ENCODE measurements around the gene ZNF213.

DNA sequence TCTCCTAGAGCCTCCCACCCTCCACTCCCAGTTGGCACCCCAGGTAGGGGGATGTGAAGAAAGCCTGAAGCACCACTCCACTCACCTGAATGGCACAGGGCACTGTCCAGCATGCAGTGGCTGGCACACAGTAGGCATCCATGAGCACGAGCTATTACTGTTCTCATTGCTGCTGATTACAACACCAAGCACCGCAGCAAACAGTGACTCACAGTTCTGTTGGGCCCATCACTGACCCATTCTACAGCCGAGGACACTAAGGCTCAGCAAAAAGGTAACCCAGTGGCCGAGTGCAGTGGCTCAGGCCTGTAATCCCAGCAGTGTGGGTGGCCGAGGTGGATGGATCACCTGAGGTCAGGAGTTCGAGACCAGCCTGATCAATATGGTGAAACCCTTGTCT lies 38.5 kb upstream of the ZNF213 start:
- TF ChIP-seq, protein P1, sequence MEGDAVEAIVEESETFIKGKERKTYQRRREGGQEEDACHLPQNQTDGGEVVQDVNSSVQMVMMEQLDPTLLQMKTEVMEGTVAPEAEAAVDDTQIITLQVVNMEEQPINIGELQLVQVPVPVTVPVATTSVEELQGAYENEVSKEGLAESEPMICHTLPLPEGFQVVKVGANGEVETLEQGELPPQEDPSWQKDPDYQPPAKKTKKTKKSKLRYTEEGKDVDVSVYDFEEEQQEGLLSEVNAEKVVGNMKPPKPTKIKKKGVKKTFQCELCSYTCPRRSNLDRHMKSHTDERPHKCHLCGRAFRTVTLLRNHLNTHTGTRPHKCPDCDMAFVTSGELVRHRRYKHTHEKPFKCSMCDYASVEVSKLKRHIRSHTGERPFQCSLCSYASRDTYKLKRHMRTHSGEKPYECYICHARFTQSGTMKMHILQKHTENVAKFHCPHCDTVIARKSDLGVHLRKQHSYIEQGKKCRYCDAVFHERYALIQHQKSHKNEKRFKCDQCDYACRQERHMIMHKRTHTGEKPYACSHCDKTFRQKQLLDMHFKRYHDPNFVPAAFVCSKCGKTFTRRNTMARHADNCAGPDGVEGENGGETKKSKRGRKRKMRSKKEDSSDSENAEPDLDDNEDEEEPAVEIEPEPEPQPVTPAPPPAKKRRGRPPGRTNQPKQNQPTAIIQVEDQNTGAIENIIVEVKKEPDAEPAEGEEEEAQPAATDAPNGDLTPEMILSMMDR (IDR thresholded peaks at IDR 0.05; ENCODE audit: poor library complexity, severe bottlenecking): no peak
- no peak for TF ChIP-seq POLR2AphosphoS5 (IDR thresholded peaks at IDR 0.05)
- no peak for TF ChIP-seq EP300 (conservative IDR thresholded peaks at IDR 0.05; ENCODE audit: poor library complexity, severe bottlenecking)
- TF ChIP-seq EZH2 (IDR thresholded peaks at IDR 0.05; ENCODE audit: borderline replicate concordance, insufficient read depth, low read length, poor library complexity, severe bottlenecking): no peak
- no peak for TF ChIP-seq MXI1 (conservative IDR thresholded peaks at IDR 0.05; ENCODE audit: poor library complexity, severe bottlenecking)
- TF ChIP-seq TAF1 (IDR thresholded peaks at IDR 0.05; ENCODE audit: low read depth): no peak
- TF ChIP-seq, protein P2, sequence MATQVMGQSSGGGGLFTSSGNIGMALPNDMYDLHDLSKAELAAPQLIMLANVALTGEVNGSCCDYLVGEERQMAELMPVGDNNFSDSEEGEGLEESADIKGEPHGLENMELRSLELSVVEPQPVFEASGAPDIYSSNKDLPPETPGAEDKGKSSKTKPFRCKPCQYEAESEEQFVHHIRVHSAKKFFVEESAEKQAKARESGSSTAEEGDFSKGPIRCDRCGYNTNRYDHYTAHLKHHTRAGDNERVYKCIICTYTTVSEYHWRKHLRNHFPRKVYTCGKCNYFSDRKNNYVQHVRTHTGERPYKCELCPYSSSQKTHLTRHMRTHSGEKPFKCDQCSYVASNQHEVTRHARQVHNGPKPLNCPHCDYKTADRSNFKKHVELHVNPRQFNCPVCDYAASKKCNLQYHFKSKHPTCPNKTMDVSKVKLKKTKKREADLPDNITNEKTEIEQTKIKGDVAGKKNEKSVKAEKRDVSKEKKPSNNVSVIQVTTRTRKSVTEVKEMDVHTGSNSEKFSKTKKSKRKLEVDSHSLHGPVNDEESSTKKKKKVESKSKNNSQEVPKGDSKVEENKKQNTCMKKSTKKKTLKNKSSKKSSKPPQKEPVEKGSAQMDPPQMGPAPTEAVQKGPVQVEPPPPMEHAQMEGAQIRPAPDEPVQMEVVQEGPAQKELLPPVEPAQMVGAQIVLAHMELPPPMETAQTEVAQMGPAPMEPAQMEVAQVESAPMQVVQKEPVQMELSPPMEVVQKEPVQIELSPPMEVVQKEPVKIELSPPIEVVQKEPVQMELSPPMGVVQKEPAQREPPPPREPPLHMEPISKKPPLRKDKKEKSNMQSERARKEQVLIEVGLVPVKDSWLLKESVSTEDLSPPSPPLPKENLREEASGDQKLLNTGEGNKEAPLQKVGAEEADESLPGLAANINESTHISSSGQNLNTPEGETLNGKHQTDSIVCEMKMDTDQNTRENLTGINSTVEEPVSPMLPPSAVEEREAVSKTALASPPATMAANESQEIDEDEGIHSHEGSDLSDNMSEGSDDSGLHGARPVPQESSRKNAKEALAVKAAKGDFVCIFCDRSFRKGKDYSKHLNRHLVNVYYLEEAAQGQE (IDR thresholded peaks at IDR 0.05; ENCODE audit: borderline replicate concordance): no peak
- no peak for TF ChIP-seq RAD21 (conservative IDR thresholded peaks at IDR 0.05)
- TF ChIP-seq SMC3 (conservative IDR thresholded peaks at IDR 0.05; ENCODE audit: poor library complexity): no peak
